Measurements from ENCODE around the gene TCEA2.

The TCEA2 gene

DNA sequence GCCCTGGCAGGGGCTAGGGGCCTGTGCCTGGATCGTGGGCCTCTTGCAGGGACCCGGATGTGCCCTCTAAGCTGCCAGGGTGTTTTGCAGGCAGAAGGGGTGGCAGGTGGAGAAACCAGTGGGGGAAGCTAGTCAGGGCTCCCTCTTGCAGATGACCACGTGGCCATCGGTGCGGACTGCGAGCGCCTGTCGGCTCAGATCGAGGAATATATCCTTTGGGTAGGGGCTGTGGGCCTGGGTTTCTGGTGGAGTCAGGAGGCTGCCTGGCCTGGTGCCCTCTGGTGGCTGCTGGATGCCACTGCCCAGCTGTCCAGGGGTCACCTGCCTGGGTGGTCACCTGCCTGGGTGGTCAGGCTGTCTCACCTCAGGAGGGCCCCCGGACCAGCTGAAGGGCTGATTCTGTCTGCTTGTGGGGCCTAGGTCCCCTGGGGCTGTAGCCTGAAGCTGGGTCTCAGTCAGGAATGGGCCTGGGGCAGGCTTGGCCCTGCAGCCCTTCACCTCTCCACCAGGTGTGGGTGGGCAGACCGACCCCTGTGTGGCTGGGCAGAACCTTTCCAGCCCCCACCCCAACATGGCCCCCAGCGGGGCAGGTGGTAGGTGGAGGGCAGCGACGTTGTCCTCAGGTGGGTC, 6.7 kb downstream of the TCEA2 start:
- TF ChIP-seq ZNF274 (IDR thresholded peaks at IDR 0.05; ENCODE audit: low read depth, low read length) = no peak
- no peak overlapping the region for H3K4me3 ChIP-seq (ENCODE audit: low read length)

DNA sequence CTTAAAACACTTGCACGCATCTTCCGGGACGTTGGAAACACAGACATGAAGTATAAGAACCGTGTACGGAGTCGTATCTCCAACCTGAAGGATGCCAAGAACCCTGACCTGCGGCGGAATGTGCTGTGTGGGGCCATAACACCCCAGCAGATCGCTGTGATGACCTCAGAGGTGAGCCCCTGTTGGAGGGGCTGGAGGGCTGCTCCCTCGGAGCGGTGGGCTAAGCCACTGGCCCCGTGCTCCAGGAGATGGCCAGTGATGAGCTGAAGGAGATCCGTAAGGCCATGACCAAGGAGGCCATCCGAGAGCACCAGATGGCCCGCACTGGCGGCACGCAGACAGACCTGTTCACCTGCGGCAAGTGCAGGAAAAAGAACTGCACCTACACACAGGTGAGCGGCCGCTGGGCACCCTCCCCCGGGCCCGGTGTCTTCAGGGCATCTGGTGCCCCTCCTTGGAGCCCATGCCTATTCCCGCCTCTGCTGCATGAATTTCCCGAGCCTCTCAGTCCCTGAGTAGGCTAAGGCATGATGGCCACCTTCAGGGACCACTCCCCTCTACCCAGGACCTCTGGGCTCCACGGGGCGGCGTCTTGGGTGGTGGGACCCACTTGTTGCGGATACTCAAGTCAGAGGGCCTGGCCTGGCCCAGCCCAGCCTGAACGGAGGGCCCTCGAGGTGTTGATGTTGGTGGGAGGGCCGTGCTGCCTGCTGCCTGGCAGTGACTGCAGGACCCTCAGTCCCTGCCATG, 7.4 kb downstream of the TCEA2 start:
- H3K4me3 ChIP-seq (ENCODE audit: low read length) = no peak overlapping the region
- TF ChIP-seq ZNF274 (IDR thresholded peaks at IDR 0.05; ENCODE audit: low read depth, low read length) = no peak

DNA sequence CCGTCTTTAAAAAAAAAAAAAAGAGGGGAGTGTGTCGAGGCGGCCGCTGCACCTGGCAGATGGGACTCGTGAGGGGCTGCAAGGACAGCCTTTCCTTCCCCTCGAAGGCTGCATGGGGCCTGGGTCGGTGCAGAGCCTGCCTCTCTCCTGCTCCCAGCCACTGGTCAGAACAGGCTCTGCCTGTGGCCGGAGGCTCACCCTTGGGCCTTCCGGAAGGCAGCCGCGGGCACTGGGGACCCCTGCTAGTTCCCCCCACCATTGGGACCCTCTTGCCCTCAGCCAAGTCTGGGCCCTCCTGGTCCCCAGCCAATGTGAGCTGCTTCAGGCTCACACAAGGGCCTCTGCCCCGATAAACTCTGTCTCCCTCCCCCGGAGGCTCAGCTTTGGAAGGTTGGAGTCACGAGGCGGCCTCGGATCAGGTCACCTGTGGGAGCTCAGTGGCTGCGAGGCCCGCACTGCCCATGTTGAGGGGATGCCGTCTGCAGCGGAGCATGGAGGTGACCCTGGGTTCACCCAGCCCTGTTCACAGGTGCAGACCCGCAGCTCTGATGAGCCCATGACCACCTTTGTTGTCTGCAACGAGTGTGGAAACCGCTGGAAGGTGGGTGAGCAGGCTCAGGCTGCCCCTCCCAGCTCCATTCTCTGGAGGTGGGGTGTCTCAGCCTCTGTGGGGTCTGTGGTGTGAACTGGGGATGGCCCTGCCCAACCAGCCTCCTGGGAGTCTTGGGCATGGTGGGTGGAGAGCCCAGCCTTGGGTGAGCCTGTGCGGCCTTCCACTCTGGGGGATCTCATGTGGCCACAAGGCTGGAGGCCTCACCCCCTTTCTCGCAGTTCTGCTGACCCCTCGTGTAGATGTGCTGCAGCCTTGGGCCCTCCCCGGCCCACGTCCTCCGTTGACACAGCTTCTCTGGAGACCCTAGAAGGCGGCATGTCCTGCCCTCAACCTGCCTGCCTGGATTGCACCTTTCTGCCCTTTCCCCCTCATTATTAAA, 8.6 kb downstream of the TCEA2 start:
- TF ChIP-seq ZNF274 (IDR thresholded peaks at IDR 0.05; ENCODE audit: low read depth, low read length) = no peak
- H3K4me3 ChIP-seq (ENCODE audit: low read length) = no peak overlapping the region

DNA sequence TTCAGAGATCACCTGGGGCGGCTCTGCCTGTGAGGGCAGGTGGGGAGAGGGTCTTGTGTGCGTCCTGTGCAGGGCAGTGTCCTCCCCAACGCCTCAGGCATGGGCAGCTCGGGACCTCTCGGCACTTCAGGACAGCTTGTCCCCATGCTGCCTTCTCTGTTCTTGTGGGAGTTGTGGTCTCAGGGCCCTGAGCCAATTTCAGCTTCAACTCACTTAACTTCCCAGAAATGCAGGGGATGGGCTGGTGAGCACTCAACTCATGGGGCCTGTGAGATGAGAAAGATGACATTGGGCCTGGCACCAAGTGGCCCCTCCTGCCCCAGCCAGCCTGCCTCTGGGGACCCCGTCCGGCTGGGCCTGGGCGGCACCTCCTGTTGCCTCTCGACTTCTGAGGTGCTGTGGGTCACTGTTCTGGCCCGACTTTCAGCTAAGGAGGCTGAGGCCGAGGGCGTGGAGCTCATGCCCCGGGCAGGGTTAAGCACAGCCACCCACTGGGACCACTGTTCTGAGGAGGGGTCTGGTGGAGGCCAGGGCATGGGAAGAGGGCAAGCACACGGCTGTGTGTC, 9.6 kb downstream of the TCEA2 start:
- no peak for TF ChIP-seq ZNF274 (IDR thresholded peaks at IDR 0.05; ENCODE audit: low read depth, low read length)
- H3K4me3 ChIP-seq (ENCODE audit: low read length) = no peak overlapping the region

DNA sequence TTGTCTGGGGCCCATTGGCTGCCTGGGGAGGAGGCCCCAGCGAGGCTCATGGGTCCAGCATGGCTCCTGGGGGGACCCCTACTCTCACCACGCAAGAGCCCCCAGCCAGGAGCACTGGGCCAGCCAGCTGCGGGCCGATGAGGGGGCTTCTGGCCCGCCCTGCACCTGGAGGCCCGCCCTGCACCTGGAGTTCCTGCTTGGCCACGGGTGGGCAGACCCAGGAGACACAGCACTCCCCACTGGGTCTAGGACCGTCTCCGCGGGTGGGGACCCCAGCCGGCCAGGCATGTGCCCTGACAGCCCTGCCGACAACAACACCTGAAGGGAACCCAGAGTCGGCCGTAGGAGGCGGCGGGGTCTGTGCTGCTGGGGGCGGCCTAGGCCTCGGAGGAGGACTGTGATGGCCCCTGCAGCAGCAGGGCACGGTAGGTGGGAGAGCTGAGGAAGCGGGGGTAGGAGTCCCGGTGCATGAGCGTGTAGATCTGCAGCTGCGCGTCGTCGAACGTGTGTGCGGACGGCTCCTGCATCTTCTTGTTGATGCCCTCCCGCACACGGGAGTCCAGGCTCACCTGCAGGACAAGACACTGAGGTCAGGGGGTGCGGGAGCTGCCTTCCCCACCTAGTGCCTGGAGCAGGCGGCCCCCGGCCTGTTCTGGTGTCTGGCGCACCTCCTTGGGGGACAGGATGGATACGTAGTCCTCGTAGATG, 10.6 kb downstream of the TCEA2 start:
- no peak for TF ChIP-seq ZNF274 (IDR thresholded peaks at IDR 0.05; ENCODE audit: low read depth, low read length)

DNA sequence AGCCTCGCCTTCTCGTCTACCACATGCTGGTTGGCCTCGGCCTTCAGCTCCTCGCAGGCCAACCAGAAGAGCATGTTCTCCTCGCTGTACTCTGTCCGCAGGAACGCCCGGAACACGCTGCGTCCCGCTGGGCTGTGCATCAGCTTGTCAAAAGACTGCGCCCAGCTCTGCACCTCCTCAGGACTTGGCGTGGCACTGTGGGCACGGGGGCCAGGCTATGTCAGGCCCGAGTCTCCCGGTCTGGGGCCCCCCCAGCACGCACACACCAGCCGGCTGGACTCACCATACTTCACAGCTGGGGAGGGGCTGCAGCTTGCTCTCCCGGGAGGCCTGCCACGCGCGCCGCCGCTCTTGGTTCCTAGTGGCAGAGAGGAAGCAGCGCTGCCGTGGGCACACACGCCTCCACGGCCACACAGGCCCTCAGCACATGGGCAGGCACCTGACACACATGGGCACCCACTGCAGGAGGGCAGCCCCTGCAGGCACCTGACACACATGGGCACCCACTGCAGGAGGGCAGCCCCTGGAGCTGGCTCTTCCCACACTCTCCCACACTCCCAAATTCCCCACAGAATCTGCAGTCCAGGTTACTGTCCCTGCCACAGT, 11.3 kb downstream of the TCEA2 start:
- TF ChIP-seq ZNF274 (IDR thresholded peaks at IDR 0.05; ENCODE audit: low read depth, low read length) = no peak
- H3K4me3 ChIP-seq (ENCODE audit: low read length) = no peak overlapping the region

More for the DNA sequence above, 10.6 kb downstream of the TCEA2 start:
- no peak overlapping the region for H3K4me3 ChIP-seq (ENCODE audit: low read length)

DNA sequence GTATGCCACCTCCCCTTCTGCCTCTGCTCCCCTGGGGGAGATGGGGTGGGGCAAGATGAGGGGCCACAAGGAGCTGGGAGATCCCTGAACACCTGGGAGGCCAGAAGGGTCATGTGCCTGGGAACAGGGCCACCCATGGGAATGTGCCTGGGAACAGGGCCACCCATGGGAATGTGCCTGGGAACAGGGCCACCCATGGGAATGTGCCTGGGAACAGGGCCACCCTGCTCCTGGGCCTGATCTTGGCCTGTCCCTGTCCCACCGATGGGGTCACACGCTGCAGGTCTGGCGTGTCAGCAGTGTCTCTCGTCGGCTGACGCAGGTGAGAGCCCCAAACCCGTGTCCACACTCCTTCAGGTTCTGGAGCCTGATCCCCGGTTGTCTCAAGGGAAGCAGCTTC, 12.0 kb downstream of the TCEA2 start:
- no peak overlapping the region for H3K4me3 ChIP-seq (ENCODE audit: low read length)
- TF ChIP-seq ZNF274 (IDR thresholded peaks at IDR 0.05; ENCODE audit: low read depth, low read length) = no peak

DNA sequence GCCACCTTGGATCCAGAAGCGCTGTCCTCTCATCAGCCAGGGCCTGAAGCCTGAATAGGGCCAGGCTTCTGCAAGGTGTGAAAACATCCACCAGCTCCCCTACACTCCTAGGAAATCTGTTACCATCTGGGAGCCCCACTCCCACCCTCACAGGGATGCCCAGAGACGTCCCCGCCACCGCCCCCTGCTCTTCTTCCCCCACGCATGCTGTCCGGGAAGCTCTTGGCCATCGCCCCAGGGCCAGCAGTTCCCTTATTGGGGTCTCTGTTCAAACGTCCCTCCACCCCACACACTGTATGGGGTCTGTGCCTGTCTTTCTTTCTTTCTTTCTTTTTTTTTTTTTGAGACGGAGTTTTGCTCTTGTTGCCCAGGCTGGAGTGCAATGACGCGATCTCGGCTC, 12.6 kb downstream of the TCEA2 start:
- no peak overlapping the region for H3K4me3 ChIP-seq (ENCODE audit: low read length)
- TF ChIP-seq ZNF274 (IDR thresholded peaks at IDR 0.05; ENCODE audit: low read depth, low read length) = no peak

DNA sequence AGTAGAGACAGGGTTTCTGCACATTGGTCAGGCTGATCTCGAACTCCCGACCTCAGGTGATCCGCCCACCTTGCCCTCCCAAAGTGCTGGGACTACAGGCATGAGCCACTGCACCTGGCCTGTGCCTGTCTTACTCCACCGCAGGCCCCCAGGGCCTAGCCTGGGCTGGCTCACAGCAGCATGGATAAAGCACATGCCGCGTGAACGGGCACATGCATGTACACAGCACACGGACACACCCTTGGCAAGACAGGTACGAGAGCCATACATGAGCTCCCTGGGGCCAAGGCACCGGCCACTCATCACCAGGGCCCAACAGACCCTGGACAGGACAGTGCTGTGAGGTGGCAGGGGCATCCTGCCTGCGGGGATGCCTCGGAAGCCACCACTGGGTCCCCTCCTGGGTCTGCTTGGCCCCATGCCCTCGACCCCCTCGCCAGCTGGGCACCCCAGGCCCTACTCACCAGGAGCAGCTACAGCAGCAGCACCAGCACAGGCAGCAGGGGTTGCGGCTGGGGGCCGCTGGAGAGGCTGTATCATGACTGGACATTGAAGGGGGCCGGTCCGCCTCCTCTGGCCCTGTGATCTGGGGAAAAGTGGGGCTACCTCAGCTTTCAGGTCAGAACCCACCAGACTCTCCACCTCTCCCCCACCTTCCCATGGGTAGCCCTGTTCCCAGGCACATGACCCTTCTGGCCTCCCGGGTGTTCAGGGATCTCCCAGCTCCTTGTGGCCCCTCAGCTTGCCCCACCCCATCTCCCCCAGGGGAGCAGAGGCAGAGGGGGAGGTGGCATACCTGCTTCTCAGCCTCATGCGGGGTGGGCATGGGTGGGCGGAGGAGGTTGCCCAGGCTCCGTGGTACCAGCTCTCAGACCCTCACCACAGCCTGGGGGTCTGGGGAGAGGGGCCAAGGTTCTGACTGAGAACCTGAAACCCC, 13.3 kb downstream of the TCEA2 start:
- no peak for TF ChIP-seq ZNF274 (IDR thresholded peaks at IDR 0.05; ENCODE audit: low read depth, low read length)
- H3K4me3 ChIP-seq (ENCODE audit: low read length) = peak overlapping the region; percentile 92; the same call in 1 of the 2 replicates

DNA sequence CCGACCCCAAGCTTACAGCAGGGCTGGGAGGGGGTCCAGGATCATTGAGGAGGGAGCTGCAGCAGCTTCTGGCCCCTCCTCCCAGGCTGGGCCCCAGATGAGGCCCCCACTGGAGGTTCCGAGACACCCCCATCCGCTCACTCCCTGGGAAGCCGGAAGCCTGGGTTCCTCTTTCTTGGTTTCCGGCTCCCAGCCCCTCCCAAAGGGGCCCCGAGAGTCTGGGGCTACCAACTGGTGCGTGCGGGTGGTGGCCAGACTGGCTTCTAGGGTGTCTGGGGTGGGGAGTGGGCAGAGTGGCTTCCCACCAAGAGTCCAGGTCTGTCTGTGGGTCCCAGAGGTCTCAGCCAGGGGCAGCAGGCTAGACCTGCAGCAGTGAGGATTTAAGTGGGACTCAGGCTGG, 14.1 kb downstream of the TCEA2 start:
- peak overlapping the region; percentile 92; the same call in 1 of the 2 replicates for H3K4me3 ChIP-seq (ENCODE audit: low read length)
- TF ChIP-seq ZNF274 (IDR thresholded peaks at IDR 0.05; ENCODE audit: low read depth, low read length) = no peak

DNA sequence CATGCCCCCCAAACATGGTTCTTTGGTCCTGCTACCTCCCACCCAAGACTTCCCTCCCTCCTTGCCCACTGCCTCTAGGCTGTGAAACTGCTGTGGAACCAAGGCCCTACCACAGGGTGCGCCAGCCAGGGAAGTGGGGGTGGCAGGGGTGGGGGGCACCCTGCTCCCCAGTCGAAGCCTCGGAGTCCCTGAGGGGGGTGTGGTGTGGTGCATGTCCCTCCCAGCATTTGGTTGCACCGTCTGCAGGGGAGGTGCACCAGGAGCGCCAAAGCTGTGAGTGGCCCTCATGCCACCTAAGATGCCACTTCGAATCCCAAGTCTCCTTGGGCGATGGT, 14.5 kb downstream of the TCEA2 start:
- H3K4me3 ChIP-seq (ENCODE audit: low read length) = peak overlapping the region; percentile 92; the same call in 1 of the 2 replicates
- TF ChIP-seq ZNF274 (IDR thresholded peaks at IDR 0.05; ENCODE audit: low read depth, low read length) = no peak

DNA sequence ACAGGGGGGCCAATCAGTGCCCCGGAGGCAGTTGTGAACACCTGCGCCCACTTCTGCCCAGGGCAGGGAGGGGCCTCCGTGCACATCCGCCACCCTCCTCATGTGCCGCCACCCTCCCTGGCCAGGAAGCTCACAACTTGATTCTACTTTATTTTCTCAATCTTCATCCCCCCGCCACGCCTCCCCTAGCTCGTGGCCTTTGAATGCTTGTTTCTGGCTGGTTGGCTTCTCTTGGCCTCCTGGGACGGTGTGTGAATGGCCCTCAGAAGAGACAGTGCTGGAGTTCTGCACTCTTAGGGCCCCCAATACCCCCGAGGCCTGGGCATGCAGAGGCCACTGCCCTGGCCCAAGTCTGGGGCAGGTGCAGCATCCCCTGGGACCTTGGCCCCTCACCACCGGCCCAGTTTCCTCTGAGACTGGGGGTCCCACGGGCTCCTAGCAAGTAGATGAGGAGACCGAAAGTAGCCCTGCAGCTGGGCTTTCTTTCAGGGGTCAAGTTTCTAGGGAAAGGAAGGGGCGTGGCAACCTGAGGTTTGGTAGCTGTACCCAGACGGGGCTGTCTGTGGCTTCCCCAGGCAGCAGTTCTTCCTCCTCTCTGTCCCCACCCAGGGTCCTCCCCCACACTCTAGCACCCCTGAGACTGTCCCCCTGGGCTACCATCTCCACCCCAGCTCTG, 15.0 kb downstream of the TCEA2 start:
- no peak for TF ChIP-seq ZNF274 (IDR thresholded peaks at IDR 0.05; ENCODE audit: low read depth, low read length)
- peak overlapping the region; percentile 92; the same call in 1 of the 2 replicates for H3K4me3 ChIP-seq (ENCODE audit: low read length)

Measured in GM08714 (cell line).